Measurements from ENCODE around the gene YIF1A.

- TF ChIP-seq EZH2 (IDR thresholded peaks at IDR 0.05; ENCODE audit: borderline replicate concordance, low read depth, low read length, severe bottlenecking) (no peak), CTCF (IDR thresholded peaks at IDR 0.05; ENCODE audit: borderline replicate concordance, extremely low read depth, low read length, poor library complexity, severe bottlenecking) (peak; percentile 95)
Measured at GRCh38 chr11:66282468-66283455, 6.2 kb downstream of the YIF1A start.

Measured in DND-41 (cell line).